Fibroblast of pulmonary artery (primary cell): Measurements from ENCODE around the gene KPNA1.

ENCODE experiments used
- DNase-seq: peaks from one replicate; pipeline ENCODE4 v3.0.0-alpha.2; 2010; ENCODE audit warnings: low read depth
- H3K4me3 ChIP-seq: replicated peaks from 2 replicates; pipeline ENCODE4 v1.5.1; 2011; ENCODE audit warnings: low read depth, mild to moderate bottlenecking, control low read depth, low read length, moderate library complexity
- TF ChIP-seq, protein P1 (sequence below): IDR thresholded peaks from 2 replicates; pipeline ENCODE4 v1.5.1; 2011; ENCODE audit warnings: mild to moderate bottlenecking, control low read depth, low read length, inconsistent platforms; ENCODE audit errors: missing control alignments

Gene KPNA1

DNA sequence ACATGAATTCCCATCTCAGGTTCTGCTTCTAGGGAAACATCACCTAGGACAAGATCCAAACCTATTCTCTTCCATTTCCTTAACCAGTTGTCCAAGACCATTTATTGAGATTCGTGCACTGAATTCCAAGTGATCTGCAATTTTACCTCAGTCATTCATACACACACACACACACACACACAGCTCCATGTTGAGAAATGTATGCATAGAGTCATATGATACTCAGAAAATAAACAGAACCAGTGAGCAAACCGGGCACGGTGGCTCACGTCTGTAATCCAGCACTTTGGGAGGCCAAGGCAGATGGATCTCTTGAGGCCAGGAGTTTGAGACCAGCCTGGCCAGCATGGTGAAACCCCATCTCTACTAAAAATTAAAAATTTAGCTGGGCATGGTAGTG, 6.1 kb upstream of the KPNA1 start:
- no peak for DNase-seq
- TF ChIP-seq, protein P1, sequence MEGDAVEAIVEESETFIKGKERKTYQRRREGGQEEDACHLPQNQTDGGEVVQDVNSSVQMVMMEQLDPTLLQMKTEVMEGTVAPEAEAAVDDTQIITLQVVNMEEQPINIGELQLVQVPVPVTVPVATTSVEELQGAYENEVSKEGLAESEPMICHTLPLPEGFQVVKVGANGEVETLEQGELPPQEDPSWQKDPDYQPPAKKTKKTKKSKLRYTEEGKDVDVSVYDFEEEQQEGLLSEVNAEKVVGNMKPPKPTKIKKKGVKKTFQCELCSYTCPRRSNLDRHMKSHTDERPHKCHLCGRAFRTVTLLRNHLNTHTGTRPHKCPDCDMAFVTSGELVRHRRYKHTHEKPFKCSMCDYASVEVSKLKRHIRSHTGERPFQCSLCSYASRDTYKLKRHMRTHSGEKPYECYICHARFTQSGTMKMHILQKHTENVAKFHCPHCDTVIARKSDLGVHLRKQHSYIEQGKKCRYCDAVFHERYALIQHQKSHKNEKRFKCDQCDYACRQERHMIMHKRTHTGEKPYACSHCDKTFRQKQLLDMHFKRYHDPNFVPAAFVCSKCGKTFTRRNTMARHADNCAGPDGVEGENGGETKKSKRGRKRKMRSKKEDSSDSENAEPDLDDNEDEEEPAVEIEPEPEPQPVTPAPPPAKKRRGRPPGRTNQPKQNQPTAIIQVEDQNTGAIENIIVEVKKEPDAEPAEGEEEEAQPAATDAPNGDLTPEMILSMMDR, result no peak
- H3K4me3 ChIP-seq, result no peak overlapping the region

DNA sequence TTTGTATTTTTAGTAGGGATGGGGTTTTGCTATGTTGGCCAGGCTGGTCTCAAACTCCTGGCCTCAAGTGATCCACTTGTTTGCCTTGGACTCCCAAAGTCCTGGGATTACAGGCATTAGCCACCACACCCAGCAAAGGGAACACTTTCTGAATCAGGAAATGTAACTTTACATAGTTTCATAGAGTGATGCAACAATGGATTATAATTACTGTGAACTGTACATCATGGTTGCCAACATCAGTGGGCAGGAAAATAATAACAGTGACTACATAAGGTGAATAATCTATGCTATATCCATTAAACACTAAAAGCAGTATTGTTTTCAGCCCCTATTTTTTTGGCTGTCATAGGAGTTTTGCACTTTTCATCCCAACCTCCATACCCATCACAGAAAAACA, 5.0 kb upstream of the KPNA1 start:
- TF ChIP-seq, protein P1, result no peak
- no peak overlapping the region for H3K4me3 ChIP-seq
- peak; percentile 26 for DNase-seq

DNA sequence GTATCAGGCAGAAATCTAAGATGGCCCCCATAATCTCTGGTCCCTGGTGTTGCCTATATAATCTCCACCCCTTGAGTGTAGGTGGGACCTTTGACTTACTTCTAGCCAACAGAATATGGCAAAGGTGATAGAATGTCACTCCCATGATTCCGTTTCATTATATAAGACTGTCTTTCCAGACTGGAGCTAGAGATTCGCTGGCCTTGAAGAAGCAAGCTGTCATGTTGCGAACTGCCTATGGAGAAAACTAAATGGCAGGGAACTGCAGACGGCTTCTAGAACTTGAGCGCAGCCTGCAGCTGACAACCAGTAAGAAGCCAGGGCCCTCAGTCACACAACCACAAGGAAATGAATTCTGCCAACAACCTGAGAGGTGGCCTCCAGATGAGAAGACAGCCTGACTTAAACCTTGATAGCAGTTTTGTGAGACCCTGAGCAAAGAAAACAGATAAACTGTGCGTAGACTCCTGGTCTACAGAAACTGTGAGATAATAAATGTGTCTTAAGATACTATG, 2.2 kb upstream of the KPNA1 start:
- TF ChIP-seq, protein P1, result no peak
- no peak for DNase-seq
- no peak overlapping the region for H3K4me3 ChIP-seq

DNA sequence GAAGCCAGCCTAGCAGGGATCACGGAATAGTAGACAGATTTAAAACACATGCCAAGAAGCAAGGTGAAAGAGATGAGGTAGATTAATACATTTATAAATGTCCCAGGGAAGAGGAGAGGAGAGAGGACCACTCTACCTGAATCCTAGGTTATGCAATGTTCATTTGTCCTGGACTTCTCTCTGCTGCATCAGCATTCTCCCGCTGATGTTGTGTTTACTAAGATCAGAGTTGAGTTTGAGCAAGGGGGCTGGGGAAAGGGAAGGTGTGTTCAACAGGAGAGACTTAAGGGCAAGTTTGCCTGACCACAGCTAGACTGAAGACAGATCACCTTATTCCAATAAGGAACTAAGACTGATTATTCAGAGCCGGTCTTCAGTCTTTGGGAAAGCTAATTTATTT, 1.1 kb upstream of the KPNA1 start:
- H3K4me3 ChIP-seq, result no peak overlapping the region
- TF ChIP-seq, protein P1, result no peak
- DNase-seq, result no peak

DNA sequence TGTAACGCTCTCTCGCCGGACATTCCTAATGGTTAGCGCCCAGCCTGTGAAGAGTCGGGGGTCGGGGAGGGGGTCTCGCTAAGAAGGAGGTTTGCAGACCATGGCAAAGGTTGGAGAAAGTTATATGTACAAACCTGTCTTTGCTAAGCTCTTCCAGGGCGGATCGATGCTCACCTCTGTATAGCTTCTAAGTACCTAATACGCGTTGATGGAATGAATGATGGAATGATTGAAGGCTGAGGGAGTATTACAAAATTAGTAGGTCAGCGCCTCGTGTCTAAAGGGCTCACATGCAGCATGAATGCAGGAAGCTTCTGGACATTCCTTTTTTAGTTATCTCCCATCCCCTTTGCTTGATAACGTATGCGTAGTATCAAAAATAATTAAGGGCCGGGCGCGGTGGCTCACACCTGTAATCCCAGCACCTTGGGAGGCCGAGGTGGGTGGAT, 305 bp upstream of the KPNA1 start:
- H3K4me3 ChIP-seq, result peak overlapping the region; percentile 58
- TF ChIP-seq, protein P1, result no peak
- no peak for DNase-seq

DNA sequence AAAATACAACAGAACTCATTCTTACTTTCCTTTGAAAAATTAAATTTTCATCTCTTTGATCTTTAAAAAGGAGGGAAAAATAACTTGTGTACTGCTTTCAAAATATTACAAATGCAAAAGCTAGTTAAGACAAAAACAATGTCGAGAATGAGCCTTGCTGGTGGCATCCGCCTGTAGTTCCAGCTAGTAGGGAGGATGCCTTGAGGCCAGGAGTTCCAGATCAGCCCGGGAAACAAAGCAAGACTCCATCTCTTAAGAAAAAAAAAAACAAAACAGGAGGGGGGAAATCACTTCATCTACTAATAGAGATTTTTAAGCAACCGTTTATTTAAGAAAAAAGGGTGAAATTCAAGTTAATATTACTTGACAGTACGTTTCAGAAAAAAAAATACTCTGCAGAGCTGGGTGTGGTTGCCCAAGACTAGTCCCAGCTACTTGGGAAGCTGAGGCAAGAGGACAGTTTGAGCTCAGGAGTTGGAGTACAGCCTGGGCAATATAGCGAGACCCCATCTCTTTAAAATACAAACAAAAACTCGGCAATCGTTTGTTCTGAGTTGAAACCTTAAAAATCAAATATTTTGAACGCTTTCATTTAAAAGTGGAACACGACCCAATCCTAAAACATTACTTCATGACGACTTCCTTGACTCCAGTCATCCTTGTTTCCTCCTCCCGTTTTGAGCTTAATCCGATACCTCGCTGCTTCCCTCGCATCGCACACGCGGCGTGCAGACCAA, 1.2 kb downstream of the KPNA1 start:
- TF ChIP-seq, protein P1, result no peak
- peak; percentile 7 for DNase-seq
- H3K4me3 ChIP-seq, result peak overlapping the region; percentile 58

DNA sequence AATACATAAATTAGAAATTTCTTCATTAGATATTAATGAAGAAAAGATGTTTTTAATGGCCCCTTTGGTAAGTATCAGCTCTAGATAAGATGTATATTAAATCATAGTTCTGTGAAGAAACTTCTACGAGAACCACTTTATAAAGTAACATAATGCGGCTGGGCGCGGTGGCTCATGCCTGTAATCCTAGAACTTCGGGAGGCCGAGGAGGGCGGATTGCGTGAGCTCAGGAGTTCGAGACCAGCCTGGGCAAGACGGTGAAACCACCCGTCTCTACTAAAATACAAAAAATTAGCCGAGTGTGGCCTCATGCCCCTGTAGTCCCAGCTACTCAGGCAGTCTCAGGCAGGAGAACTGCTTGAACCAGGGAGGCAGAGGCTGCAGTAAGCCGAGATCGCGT, 2.5 kb downstream of the KPNA1 start:
- TF ChIP-seq, protein P1, result no peak
- H3K4me3 ChIP-seq, result no peak overlapping the region
- no peak for DNase-seq
